ENCODE measurements around the gene CBFA2T3. TPM values are rescaled to one million over a fixed set of nuclear protein-coding genes. Genes with fewer than 3 reads are reported as not detected.

CBFA2T3 gene
- total RNA-seq, 1 experiment from 2014 or later, result 2.9 TPM

DNA sequence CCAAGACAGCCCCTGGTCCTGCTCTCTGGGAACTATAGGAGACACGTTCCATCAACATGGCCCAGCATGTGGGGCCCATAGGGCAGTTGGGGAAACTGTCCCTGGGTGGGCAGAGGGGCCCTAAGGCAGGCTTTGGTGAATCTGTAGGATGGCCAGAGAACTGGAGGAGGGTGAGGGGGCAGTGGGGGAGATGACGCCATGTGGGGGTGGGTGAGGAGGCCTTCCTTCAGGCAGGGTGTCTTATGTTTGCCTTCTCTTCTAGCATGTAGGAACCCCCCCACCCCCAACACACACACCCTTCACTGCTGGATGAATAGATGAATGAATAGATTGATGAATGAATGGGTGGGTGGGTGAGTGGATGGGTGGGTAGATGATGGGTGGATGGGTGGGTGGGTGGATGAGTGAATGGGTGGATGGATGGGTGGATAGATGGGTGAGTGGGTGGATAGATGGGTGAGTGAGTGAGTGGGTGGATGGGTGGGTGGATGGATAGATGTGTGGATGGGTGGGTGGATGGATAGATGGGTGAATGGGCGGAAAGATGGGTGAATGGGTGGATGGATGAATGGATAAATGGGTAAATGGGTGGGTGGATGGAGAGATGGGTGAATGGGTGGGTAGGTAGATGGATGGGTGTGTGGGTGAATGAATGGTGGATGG is 2.5 kb upstream of the CBFA2T3 start:
- Histone ChIP-seq H3K79me2 (ENCODE audit: insufficient read depth, low read length) (no peaks in the 10 kb centered on the region), H3T11ph (ENCODE audit: low read length) (no peak overlapping the region), H4K20me1 (ENCODE audit: control insufficient read depth, insufficient read depth, insufficient read length) (no peaks in the 10 kb centered on the region), H3K18ac (ENCODE audit: insufficient read length, low read depth, low read length) (no peak overlapping the region), H3K79me1 (ENCODE audit: insufficient read depth, low read depth, low read length, poor library complexity, severe bottlenecking) (no peaks in the 10 kb centered on the region), H4K5ac (ENCODE audit: insufficient read length, low read depth, low read length) (no peak overlapping the region), H3K14ac (ENCODE audit: insufficient read depth, low read length) (no peak overlapping the region), H3K56ac (ENCODE audit: insufficient read length, low read depth, low read length) (no peak overlapping the region), H2BK15ac (ENCODE audit: low read depth, low read length) (no peak overlapping the region), H3K4ac (ENCODE audit: low read depth, low read length) (no peak overlapping the region), H4K8ac (replicated peaks; ENCODE audit: insufficient read length, low read depth, low read length) (no peak overlapping the region), H3K4me2 (ENCODE audit: insufficient read depth, insufficient read length, low read length) (no peak overlapping the region), H3K23ac (ENCODE audit: insufficient read length, low read depth, low read length) (no peak overlapping the region), H4K91ac (ENCODE audit: insufficient read length, low read depth, low read length) (no peak overlapping the region), H3K27me3 (ENCODE audit: insufficient read depth, low read length) (no peaks in the 10 kb centered on the region), H2AFZ (ENCODE audit: low read length) (no peak overlapping the region), H2BK5ac (ENCODE audit: insufficient read length, low read length) (no peak overlapping the region), H2BK12ac (ENCODE audit: insufficient read length, low read depth, low read length) (no peak overlapping the region), H2AK5ac (ENCODE audit: insufficient read length, low read length) (no peak overlapping the region), H2BK20ac (ENCODE audit: low read depth, low read length, poor library complexity, severe bottlenecking) (no peak overlapping the region), H3K9me3 (ENCODE audit: control insufficient read depth, low read depth, low read length) (no peaks in the 10 kb centered on the region), H3K4me1 (ENCODE audit: insufficient read depth, low read length) (no peaks in the 10 kb centered on the region), H3K9ac (ENCODE audit: extremely low read depth, insufficient read length, low read length) (no peak overlapping the region), H3K23me2 (ENCODE audit: insufficient read length, low read depth, low read length, poor library complexity, severe bottlenecking) (no peaks in the 10 kb centered on the region), H3K27ac (ENCODE audit: insufficient read length, low read depth, low read length) (no peak overlapping the region), H2BK120ac (ENCODE audit: low read depth, low read length, poor library complexity, severe bottlenecking) (no peak overlapping the region)
- H3K27me3 Mint-ChIP-seq (ENCODE audit: low read depth), result peaks cover 3% of the 10 kb centered on the region; the same call in 1 of the 2 replicates
- DNase-seq, result no peak
- 100% methylated on average over 1 of the region's 3 CpGs for WGBS (ENCODE audit: extremely low coverage, insufficient read length, low lambda C conversion rate)
- TF ChIP-seq, protein P1, sequence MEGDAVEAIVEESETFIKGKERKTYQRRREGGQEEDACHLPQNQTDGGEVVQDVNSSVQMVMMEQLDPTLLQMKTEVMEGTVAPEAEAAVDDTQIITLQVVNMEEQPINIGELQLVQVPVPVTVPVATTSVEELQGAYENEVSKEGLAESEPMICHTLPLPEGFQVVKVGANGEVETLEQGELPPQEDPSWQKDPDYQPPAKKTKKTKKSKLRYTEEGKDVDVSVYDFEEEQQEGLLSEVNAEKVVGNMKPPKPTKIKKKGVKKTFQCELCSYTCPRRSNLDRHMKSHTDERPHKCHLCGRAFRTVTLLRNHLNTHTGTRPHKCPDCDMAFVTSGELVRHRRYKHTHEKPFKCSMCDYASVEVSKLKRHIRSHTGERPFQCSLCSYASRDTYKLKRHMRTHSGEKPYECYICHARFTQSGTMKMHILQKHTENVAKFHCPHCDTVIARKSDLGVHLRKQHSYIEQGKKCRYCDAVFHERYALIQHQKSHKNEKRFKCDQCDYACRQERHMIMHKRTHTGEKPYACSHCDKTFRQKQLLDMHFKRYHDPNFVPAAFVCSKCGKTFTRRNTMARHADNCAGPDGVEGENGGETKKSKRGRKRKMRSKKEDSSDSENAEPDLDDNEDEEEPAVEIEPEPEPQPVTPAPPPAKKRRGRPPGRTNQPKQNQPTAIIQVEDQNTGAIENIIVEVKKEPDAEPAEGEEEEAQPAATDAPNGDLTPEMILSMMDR (conservative IDR thresholded peaks at IDR 0.05), result no peak
- no peak overlapping the region for H3K4me3 Mint-ChIP-seq
- no peaks in the 10 kb centered on the region for H3K9me3 Mint-ChIP-seq
- H3K36me3 Mint-ChIP-seq (ENCODE audit: insufficient read depth in 1 of 3, low read depth in 3 of 3), result no peaks in the 10 kb centered on the region
- H3K4me1 Mint-ChIP-seq, result peaks cover 4 to 9% of the 10 kb centered on the region in 2 experiments; a peak in 2 of 4 replicates
- no peak overlapping the region for H3K27ac Mint-ChIP-seq

Measured in H9 (cell line).